ENCODE measurements around the gene PATZ1. TPM values are rescaled to one million over a fixed set of nuclear protein-coding genes. Genes with fewer than 3 reads are reported as not detected.

The PATZ1 gene
- total and polyA plus RNA-seq, 9 of the 15 experiments (the other 6 are each of a cell fraction or from before 2014, with no cell fraction given): 0.63 to 7.8 (median 4.2) TPM

DNA sequence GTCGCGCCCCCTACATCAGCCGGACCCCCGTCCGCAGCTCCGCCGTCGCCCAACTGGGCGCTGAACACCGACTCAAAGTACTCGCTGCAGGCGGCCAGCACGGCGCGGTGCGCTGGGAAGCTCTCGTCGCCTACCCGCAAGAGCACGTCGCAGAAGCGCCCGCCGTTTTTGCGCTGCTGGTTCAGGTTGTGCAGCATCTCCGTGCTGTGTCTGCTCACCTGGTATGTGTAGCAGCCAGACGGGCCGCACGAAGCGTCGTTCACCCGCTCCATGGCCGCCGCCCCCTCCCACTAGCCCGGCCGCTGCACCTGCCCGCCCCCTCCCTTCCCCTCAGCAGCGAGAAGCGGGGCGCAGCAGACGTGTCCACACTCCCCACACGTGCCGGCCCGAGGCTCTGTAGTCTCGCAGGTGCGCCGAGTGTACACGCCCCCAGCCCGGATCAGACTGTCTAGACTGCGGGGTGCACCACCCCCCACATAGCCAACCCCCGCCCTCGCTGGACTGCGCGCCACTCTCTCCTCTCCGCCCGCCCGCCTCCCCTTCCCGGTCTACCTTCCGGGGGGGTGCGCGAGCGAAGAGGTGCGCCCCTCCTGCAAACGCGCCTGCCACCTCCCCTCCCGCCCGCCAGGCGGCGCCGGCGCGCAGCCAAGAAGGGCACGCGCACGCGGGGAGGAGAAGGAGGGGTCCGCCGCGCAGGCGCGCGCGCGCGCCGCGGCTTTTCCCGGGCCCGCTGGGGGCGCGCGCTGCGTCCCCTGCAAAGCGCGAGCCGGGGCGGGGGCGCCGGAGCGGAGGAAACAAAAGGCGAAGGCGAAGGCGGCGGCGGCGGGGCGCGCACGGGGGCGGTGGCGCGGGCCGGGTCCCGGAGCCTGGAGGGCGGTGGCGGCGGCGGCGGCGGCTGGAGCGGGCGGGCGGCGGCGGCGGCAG lies 553 bp downstream of the PATZ1 start (continued):
- TF ChIP-seq, protein P1, sequence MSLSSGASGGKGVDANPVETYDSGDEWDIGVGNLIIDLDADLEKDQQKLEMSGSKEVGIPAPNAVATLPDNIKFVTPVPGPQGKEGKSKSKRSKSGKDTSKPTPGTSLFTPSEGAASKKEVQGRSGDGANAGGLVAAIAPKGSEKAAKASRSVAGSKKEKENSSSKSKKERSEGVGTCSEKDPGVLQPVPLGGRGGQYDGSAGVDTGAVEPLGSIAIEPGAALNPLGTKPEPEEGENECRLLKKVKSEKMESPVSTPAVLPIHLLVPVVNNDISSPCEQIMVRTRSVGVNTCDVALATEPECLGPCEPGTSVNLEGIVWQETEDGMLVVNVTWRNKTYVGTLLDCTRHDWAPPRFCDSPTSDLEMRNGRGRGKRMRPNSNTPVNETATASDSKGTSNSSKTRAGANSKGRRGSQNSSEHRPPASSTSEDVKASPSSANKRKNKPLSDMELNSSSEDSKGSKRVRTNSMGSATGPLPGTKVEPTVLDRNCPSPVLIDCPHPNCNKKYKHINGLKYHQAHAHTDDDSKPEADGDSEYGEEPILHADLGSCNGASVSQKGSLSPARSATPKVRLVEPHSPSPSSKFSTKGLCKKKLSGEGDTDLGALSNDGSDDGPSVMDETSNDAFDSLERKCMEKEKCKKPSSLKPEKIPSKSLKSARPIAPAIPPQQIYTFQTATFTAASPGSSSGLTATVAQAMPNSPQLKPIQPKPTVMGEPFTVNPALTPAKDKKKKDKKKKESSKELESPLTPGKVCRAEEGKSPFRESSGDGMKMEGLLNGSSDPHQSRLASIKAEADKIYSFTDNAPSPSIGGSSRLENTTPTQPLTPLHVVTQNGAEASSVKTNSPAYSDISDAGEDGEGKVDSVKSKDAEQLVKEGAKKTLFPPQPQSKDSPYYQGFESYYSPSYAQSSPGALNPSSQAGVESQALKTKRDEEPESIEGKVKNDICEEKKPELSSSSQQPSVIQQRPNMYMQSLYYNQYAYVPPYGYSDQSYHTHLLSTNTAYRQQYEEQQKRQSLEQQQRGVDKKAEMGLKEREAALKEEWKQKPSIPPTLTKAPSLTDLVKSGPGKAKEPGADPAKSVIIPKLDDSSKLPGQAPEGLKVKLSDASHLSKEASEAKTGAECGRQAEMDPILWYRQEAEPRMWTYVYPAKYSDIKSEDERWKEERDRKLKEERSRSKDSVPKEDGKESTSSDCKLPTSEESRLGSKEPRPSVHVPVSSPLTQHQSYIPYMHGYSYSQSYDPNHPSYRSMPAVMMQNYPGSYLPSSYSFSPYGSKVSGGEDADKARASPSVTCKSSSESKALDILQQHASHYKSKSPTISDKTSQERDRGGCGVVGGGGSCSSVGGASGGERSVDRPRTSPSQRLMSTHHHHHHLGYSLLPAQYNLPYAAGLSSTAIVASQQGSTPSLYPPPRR (CRISPR knock-in tag; IDR thresholded peaks at IDR 0.05; ENCODE audit: borderline replicate concordance): no peak
- TF ChIP-seq PRMT5 (CRISPR knock-in tag; IDR thresholded peaks at IDR 0.05) (no peak), FOSL1 (tag; conservative IDR thresholded peaks at IDR 0.05) (peak; percentile 27; the same call in 1 of the 2 replicates), FOXJ3 (CRISPR knock-in tag; IDR thresholded peaks at IDR 0.05) (no peak), NFIC (IDR thresholded peaks at IDR 0.05) (no peak), SMARCA5 (IDR thresholded peaks at IDR 0.05) (no peak), MIER1 (IDR thresholded peaks at IDR 0.05; ENCODE audit: low read depth) (no peak)
- TF ChIP-seq, protein P2, sequence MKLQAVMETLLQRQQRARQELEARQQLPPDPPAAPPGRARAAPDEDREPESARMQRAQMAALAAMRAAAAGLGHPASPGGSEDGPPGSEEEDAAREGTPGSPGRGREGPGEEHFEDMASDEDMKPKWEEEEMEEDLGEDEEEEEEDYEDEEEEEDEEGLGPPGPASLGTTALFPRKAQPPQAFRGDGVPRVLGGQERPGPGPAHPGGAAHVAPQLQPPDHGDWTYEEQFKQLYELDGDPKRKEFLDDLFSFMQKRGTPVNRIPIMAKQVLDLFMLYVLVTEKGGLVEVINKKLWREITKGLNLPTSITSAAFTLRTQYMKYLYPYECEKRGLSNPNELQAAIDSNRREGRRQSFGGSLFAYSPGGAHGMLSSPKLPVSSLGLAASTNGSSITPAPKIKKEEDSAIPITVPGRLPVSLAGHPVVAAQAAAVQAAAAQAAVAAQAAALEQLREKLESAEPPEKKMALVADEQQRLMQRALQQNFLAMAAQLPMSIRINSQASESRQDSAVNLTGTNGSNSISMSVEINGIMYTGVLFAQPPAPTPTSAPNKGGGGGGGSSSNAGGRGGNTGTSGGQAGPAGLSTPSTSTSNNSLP (IDR thresholded peaks at IDR 0.05; ENCODE audit: borderline replicate concordance, low read depth, low read length): no peak
- TF ChIP-seq, protein P3, sequence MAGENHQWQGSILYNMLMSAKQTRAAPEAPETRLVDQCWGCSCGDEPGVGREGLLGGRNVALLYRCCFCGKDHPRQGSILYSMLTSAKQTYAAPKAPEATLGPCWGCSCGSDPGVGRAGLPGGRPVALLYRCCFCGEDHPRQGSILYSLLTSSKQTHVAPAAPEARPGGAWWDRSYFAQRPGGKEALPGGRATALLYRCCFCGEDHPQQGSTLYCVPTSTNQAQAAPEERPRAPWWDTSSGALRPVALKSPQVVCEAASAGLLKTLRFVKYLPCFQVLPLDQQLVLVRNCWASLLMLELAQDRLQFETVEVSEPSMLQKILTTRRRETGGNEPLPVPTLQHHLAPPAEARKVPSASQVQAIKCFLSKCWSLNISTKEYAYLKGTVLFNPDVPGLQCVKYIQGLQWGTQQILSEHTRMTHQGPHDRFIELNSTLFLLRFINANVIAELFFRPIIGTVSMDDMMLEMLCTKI (IDR thresholded peaks at IDR 0.05; ENCODE audit: partially characterized antibody): no peak
- TF ChIP-seq, protein P4, sequence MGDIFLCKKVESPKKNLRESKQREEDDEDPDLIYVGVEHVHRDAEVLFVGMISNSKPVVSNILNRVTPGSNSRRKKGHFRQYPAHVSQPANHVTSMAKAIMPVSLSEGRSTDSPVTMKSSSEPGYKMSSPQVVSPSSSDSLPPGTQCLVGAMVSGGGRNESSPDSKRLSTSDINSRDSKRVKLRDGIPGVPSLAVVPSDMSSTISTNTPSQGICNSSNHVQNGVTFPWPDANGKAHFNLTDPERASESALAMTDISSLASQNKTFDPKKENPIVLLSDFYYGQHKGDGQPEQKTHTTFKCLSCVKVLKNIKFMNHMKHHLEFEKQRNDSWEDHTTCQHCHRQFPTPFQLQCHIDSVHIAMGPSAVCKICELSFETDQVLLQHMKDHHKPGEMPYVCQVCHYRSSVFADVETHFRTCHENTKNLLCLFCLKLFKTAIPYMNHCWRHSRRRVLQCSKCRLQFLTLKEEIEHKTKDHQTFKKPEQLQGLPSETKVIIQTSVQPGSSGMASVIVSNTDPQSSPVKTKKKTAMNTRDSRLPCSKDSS (IDR thresholded peaks at IDR 0.05; ENCODE audit: low read depth, partially characterized antibody): no peak
- TF ChIP-seq, protein P5, sequence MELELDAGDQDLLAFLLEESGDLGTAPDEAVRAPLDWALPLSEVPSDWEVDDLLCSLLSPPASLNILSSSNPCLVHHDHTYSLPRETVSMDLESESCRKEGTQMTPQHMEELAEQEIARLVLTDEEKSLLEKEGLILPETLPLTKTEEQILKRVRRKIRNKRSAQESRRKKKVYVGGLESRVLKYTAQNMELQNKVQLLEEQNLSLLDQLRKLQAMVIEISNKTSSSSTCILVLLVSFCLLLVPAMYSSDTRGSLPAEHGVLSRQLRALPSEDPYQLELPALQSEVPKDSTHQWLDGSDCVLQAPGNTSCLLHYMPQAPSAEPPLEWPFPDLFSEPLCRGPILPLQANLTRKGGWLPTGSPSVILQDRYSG (tag; conservative IDR thresholded peaks at IDR 0.05; ENCODE audit: low read depth): no peak
- TF ChIP-seq, protein P6, sequence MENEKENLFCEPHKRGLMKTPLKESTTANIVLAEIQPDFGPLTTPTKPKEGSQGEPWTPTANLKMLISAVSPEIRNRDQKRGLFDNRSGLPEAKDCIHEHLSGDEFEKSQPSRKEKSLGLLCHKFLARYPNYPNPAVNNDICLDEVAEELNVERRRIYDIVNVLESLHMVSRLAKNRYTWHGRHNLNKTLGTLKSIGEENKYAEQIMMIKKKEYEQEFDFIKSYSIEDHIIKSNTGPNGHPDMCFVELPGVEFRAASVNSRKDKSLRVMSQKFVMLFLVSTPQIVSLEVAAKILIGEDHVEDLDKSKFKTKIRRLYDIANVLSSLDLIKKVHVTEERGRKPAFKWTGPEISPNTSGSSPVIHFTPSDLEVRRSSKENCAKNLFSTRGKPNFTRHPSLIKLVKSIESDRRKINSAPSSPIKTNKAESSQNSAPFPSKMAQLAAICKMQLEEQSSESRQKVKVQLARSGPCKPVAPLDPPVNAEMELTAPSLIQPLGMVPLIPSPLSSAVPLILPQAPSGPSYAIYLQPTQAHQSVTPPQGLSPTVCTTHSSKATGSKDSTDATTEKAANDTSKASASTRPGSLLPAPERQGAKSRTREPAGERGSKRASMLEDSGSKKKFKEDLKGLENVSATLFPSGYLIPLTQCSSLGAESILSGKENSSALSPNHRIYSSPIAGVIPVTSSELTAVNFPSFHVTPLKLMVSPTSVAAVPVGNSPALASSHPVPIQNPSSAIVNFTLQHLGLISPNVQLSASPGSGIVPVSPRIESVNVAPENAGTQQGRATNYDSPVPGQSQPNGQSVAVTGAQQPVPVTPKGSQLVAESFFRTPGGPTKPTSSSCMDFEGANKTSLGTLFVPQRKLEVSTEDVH (IDR thresholded peaks at IDR 0.05; ENCODE audit: low read depth, partially characterized antibody): no peak

Data from K562 (cell line).